DMS 273 (cell line): ENCODE results near the gene PBRM1.
"Not testable (repeated sequence)": the region's sequence is repeated elsewhere in the genome, so short reads cannot be mapped to it uniquely, and the experiment has no call there.

ENCODE experiments used
- DNase-seq: peaks from one replicate; lab custom pipeline; 2025; ENCODE audit not compliant: unreplicated experiment; lab: John Stamatoyannopoulos, UW

PBRM1 gene

GRCh38 chr3:52704611-52705437 lies 19.1 kb upstream of the PBRM1 start:
- peak; percentile 57 for DNase-seq

- DNase-seq: no peak
Measured at GRCh38 chr3:52703341-52703740, 17.6 kb upstream of the PBRM1 start.

GRCh38 chr3:52697632-52697965 lies 11.9 kb upstream of the PBRM1 start:
- no peak for DNase-seq

DNA sequence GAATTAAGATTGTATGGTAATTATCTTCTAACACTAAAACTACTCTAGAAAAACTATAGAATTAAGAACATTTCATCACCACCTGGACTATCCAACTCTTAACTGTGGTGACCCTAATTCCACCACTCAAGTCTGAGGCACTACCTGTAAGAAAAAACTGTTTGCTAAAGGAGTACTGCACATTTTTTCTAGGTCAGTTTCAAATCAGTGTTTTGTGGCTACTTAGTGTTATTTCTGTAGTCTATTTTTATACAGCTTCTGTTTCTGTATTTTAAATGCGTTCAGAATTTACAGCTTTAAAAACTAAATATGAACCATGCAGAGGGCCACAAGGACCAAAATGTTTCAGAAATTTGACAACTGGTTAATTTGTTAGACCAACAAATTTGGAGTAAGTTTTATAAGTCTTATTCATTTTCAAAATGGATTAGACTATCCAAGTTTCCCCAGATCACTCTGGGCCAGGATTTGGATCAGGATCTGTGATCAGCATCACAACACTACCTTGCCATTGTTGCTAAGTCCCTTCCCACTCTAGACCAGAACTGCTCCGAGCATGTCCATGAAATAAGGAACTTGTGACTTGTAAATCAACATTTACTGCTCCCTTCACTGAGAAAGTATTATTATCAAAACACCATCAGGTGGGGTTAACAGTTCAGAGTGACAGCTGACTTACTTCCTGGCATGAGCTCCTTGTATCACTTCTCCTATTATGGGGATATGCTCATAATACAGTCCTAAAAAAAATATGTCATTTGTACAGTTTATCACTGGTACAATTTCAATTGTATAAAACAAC lies 11.3 kb upstream of the PBRM1 start:
- no peak for DNase-seq

GRCh38 chr3:52695798-52696671 lies 10.3 kb upstream of the PBRM1 start:
- DNase-seq: peak; percentile 19

GRCh38 chr3:52694528-52695189 lies 8.9 kb upstream of the PBRM1 start:
- DNase-seq: no peak

GRCh38 chr3:52693071-52693470 lies 7.4 kb upstream of the PBRM1 start:
- no peak for DNase-seq

DNA sequence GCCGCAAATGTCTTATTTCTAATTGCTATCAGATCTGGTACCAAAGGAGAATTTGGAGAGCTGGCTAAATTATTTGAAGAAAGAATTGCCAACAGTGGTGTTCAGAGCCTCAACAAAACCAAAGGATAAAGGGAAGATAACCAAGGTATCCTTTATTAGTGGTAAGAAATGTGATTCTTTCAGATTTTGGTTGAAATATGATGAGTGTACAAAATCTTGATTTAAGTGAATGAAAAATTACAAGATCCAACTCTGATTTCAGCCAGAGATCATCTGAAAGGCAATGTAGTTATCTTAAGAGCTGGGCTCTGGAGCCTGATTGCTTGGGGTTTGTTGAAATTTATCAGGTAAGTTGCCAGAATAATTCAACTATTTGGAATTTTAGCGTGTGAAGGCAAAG lies 4.8 kb upstream of the PBRM1 start:
- DNase-seq: no peak

DNA sequence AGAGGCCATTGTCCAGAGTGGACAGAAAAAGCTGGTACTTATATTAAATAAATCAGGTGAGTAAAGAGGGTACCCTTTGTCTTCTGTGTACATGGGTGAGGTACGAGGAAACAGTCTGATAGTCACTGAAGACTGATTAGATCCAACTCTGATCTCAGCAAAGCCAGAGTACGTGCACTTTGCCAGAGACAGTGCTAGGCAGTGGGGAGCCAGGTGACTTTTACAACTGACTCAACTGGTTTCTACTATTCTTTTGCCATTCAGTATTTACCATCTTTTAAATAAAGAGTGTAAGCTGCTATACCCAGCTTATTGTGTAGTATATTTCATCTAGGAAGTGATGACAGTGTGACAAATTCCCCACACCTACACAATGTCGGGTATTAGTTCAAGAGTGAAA lies 3.4 kb upstream of the PBRM1 start:
- no peak for DNase-seq

DNA sequence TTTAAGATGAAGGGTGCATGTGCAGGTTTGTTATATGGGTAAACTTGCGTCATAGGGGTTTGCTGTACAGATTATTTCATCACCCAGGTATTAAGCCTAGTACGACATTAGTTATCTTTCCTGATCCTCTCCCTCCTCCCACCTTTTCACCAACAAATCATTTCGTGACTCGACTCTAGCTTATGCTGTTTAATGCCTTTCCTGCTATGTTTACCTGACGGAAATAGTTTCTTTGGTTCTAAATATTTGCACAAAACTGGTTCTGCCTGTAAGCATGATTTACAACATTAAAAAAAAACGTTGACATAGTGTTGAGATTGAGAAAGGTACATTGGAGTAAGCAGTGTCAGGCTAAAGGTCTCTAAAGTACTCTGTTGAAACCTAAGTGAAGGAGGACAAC lies 2.6 kb upstream of the PBRM1 start:
- DNase-seq: no peak

DNA sequence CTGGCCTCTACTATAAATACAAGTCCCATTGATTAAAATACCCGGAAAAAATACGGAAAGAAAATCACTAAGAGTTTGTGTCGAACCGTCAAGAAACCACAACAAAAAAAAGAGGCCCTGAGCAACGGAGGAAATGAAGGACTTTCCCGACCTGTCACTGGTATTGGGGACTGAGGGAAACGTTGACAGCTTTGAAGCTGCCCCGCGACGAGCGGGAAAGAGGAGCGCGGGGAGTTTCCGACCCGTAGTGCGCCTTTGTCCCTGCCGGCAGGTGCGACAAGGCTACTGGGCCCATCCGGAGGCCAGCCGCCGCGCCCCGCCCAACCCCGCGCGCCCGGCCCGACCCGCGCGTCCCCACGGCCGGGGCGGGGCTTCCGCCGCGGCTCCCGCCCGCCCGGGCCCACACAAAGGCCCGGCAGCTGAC lies 416 bp downstream of the PBRM1 start:
- peak; percentile 91 for DNase-seq

GRCh38 chr3:52684184-52684583 lies 1.5 kb downstream of the PBRM1 start:
- no peak for DNase-seq

GRCh38 chr3:52683611-52684010 lies 2.1 kb downstream of the PBRM1 start:
- no peak for DNase-seq

DNA sequence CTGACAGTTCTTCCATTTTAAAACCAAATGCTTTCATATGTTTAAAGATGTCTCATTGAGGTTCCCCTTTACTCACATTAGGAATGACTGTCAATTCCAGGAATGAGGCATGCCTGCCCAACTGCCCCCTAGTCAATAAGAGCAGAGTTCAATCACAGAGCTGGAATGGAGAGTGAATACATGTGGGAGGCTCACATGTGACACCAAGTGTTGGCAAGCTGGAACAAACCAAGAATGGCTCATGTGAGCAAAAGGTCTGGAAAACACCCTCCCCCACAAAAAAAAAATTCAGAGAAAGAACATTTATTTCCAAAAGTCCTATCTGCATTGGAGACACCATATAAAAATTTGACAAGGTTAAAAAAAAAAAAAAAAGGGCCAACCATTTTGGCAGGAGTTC lies 3.7 kb downstream of the PBRM1 start:
- peak; percentile 50 for DNase-seq

GRCh38 chr3:52681596-52681995 lies 4.1 kb downstream of the PBRM1 start:
- DNase-seq: no peak

DNA sequence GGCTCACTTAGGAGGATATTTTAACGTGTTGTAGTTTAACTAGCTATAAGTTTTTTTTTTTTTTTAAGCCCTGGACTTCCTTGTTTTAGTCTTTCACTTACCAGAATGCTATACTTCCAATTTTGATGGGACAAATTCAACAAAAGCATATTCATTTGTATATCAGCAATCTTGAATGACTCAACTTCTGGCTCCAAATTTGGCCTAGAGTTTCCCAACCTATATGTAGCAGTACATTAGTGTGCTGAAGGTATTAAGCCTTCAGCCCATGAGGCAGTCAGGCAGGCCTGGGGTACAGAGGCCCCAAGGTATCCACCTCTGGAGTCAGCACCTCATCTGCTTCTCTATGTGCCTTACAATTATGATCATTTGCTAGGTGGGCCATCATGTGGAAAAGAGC lies 5.9 kb downstream of the PBRM1 start:
- DNase-seq: no peak

DNA sequence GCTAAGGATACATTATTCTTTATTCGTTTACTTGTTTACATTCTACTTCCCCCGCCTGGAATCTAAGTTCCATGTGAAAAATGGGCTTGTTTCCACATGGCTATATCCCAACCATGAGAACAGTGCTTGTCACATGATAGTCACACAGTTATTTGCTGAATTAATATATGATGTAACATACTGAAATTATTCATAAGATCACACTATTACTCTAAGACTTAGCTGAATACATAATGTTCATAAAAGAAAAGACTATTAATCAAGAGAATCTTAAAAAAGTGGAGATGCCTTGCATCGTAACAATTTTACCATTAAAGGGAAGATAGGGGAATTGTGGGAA lies 6.5 kb downstream of the PBRM1 start:
- DNase-seq: no peak

DNA sequence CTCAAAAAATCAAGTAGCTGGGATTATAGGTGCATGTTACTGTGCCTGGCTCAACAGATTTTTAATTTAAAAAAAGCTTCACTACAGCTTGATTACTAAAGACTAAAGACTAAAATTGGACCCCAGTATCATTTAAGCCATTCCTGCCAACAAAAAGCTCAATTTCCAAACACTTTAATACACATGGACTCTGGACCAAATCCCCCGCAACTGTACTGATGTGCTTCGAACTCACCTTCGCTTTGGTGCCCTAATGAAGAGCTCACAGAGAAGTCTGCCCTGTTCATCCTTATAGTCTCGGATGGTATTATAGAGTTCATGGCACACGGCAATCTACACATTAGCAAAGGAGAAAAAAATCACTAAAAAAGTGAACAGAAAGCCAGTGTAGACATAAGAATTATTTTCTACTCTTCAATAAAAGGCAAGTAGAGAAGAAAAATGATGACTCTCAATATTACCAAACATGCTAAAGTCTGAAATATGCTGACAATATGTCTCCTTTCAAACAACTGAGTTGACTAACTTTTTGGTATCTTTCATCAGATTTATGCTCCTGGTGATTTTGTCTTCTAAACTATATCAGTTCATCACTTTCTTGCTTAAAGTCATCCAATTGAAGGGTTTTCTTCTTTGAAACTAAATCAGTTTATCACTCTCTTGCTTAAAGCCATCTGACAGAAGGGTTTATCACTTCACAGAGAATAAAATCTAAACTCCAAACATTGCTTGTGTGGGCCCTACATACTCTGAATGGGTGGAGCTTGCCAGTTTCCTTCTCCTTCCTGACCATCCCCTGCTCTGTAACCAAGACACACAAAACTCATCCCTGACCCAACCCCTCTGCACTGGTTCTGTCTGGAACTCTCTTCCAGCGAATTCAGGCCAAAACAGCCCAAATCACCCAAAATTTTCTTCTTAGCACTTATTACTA lies 7.2 kb downstream of the PBRM1 start:
- no peak for DNase-seq

DNA sequence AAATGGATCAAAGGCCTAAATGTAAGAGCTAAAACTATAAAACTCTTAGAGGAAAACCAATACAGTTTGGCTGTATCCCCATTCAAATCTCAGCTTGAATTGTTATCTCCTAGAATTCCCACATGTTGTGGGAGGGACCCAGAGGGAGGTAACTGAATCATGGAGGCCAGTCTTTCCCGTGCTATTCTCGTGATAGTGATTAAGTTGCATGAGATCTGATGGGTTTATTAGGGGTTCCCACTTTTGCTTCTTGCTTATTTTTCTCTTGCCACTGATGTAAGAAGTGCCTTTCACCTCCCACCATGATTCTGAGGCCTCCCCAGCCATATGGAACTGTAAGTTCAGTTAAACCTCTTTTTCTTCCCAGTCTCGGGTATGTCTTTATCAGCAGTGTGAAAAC lies 9.5 kb downstream of the PBRM1 start:
- DNase-seq: not testable (repeated sequence)

- DNase-seq: no peak
Measured at GRCh38 chr3:52671676-52672075, 14.0 kb downstream of the PBRM1 start.
